Articular chondrocyte of knee joint (primary cell): ENCODE data around the gene CLN5. TPM values are rescaled to one million over a fixed set of nuclear protein-coding genes. Genes with fewer than 3 reads are reported as not detected.

Source experiments
- total RNA-seq: library from RNA; depleted of rRNA; stranded (reverse); fragments of >200 nt; gene quantifications from 2 replicates; pipeline ENCODE4 v1.2.3, GENCODE V29; 2012

Gene CLN5
- 38.0 and 42.7 TPM in 2 replicates for total RNA-seq

DNA sequence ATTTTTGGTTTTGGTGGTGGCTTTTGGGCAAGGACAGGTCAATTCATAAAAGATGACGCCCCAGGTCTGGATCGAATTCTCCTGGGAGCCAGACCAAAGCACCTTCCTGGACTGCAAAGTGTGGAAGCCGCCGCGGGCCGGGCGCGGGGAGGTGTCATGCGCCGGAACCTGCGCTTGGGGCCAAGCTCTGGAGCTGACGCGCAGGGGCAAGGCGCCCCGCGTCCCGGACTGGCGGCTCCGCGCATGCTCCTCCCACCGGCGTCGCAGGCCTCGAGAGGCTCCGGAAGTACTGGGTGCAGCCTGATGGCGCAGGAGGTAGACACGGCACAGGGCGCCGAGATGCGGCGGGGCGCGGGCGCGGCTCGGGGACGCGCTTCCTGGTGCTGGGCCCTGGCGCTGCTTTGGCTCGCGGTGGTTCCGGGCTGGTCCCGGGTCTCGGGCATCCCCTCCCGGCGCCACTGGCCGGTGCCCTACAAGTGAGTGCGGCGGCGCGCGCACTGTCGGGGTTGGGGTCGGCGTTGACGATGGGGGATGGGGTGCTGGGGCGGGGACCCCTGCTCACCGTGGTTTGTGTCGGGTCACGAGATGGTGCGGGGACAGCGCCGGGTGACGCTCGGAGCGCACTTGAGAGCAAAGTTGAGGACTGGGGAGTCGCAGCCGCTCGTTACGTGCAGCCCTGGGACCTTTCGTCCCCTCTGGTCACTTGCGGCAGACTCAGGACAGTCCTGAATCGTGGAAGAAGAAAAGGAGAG is at the start of gene CLN5:
Gene CLN5 (plus strand): TSS at position 286 of the 752 bp plus-strand sequence. CDS start 18 bp downstream, at position 304.

DNA sequence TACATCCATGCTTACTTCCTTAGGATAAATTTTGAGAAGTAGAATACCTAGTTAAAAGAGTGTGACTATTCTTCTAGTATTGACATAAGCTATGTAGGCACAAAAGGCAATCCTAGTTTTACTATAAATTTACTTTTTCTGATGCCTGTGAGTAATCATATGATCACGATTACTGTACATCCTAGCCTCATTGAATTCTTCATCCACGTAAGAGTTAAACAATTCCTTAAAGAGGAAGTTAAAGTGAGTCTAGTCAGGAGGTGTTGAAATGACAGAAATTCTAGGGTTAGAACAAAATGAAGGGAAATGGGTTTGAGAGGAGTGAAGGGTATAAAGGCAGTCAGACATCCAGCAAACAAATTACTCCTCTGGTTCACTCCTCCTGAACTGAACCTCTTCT is 43.7 kb upstream of the CLN5 start, which contains the start of gene ACOD1:
Gene ACOD1 (plus strand): TSS at position 363 of the 400 bp plus-strand sequence. CDS start 48 bp downstream, outside the sequence.

DNA sequence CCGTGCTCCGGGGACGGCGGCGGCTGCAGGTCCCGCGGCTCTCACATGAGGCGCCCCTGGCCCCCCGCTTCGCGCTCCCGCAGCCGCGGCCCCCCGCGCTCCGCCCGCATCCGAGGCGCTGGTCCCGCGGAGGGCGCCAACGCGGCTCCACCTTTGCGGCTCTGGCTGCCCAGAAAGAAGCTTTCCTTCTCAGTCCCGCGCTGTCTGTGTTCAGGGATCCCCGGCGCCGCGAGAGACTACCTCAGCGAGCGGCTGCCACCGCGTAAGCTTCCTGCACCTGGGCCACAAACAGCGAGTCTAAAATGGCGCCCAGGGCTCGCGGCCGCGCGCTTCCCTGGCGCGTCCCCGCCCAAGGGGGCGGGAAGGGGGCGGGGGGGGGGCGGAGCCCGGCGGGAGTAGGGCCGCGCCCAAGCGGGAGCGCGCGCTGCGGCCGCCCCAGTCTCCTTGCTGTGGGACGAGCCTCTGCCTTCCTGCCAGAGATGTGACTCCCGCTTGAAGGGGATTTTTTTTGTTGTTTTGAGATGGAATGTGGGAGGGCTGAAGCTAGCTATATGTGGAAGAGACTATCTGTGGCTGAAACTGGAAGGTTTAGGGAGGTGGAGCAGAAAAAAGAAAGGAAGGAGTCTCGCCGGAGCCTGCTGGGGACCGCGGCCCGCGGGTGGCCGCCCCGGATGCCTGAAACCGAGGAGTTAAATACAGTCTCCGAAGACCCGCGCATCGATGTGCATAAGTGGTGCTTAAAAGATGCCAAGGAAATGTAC is 35.2 kb downstream of the CLN5 start, which contains the start of gene FBXL3:
Gene FBXL3 (minus strand): TSS at position 299 of the 761 bp plus-strand sequence. CDS start 5,299 bp downstream, outside the sequence.

Other genes starting within 250 kb of the CLN5 start
- gene KCTD12, start 105.7 kb upstream of the CLN5 start, total RNA-seq, result 23.1 and 50.3 TPM in 2 replicates
- not detected in 2 replicates for gene ACOD1, start 43.6 kb upstream of the CLN5 start, total RNA-seq
- 74.2 and 76.1 TPM in 2 replicates for gene FBXL3, start 35.1 kb downstream of the CLN5 start, total RNA-seq